ENCODE measurements around the gene CBR1. TPM values are rescaled to one million over a fixed set of nuclear protein-coding genes. Genes with fewer than 3 reads are reported as not detected.
"Not testable (repeated sequence)": the region's sequence is repeated elsewhere in the genome, so short reads cannot be mapped to it uniquely, and the experiment has no call there.

The CBR1 gene
- total RNA-seq, 1 donor from 2014 or later, result 60.0 TPM

GRCh38 chr21:36061445-36061844 lies 8.4 kb upstream of the CBR1 start:
- H3K36me3 Mint-ChIP-seq (ENCODE audit: low read depth), result peaks cover 22% of the 10 kb centered on the region
- no peak for DNase-seq
- peaks cover 1% of the 10 kb centered on the region for H3K27me3 Mint-ChIP-seq
- H3K4me3 Mint-ChIP-seq, result no peak overlapping the region
- H3K27ac Mint-ChIP-seq, result peak overlapping the region; percentile 15
- H3K4me1 Mint-ChIP-seq, result peaks cover 29% of the 10 kb centered on the region
- intact Hi-C loops (cut with micrococcal nuclease), result loop anchor here (10.0 kb wide), 1 partner anchor 323 kb away; the partner anchor contains the start of gene CHAF1B
- H3K9me3 Mint-ChIP-seq, result peaks cover 5% of the 10 kb centered on the region

GRCh38 chr21:36063375-36064084 lies 6.3 kb upstream of the CBR1 start:
- H3K27me3 Mint-ChIP-seq, result peaks cover 1% of the 10 kb centered on the region
- H3K27ac Mint-ChIP-seq, result no peak overlapping the region
- H3K36me3 Mint-ChIP-seq (ENCODE audit: low read depth), result peaks cover 9% of the 10 kb centered on the region
- DNase-seq, result no peak
- H3K9me3 Mint-ChIP-seq, result peaks cover 10% of the 10 kb centered on the region
- no peak overlapping the region for H3K4me3 Mint-ChIP-seq
- H3K4me1 Mint-ChIP-seq, result peaks cover 21% of the 10 kb centered on the region
- intact Hi-C loops (cut with micrococcal nuclease), result loop anchor here (10.0 kb wide), 1 partner anchor 321 kb away; the partner anchor contains the start of gene CHAF1B

- Mint-ChIP-seq H3K36me3 (ENCODE audit: low read depth) (peaks cover 11% of the 10 kb centered on the region), H3K27me3 (peaks cover 1% of the 10 kb centered on the region), H3K4me3 (no peak overlapping the region), H3K27ac (no peak overlapping the region), H3K9me3 (peaks cover 14% of the 10 kb centered on the region), H3K4me1 (peaks cover 21% of the 10 kb centered on the region)
- DNase-seq, result no peak
- intact Hi-C loops (cut with micrococcal nuclease), result loop anchor here (10.0 kb wide), 1 partner anchor 321 kb away; the partner anchor contains the start of gene CHAF1B
Measured at GRCh38 chr21:36064085-36064460, 5.8 kb upstream of the CBR1 start.

GRCh38 chr21:36065497-36066036 lies 4.3 kb upstream of the CBR1 start:
- Mint-ChIP-seq H3K4me1 (peaks cover 24% of the 10 kb centered on the region), H3K36me3 (ENCODE audit: low read depth) (peaks cover 13% of the 10 kb centered on the region), H3K27ac (peak overlapping the region; percentile 43), H3K4me3 (no peak overlapping the region), H3K27me3 (no peaks in the 10 kb centered on the region), H3K9me3 (peaks cover 15% of the 10 kb centered on the region)
- intact Hi-C loops (cut with micrococcal nuclease), result loop anchor here (10.0 kb wide), 1 partner anchor 319 kb away; the partner anchor contains the start of gene CHAF1B
- DNase-seq, result peak; percentile 70

GRCh38 chr21:36068748-36069398 lies 951 bp upstream of the CBR1 start:
- Mint-ChIP-seq H3K9me3 (peaks cover 15% of the 10 kb centered on the region), H3K27me3 (no peaks in the 10 kb centered on the region), H3K36me3 (ENCODE audit: low read depth) (peaks cover 39% of the 10 kb centered on the region), H3K4me1 (peaks cover 34% of the 10 kb centered on the region), H3K4me3 (peak overlapping the region; percentile 93), H3K27ac (no peak overlapping the region)
- peak; percentile 48 for DNase-seq
- intact Hi-C loops (cut with micrococcal nuclease), result loop anchor here (1.0 to 10.0 kb wide), 2 partner anchors 9 to 316 kb away; partner anchors contain the start of genes CHAF1B and SETD4

- peaks cover 35% of the 10 kb centered on the region for H3K4me1 Mint-ChIP-seq
- H3K27me3 Mint-ChIP-seq, result no peaks in the 10 kb centered on the region
- peaks cover 12% of the 10 kb centered on the region for H3K9me3 Mint-ChIP-seq
- H3K27ac Mint-ChIP-seq, result peak overlapping the region; percentile 63
- intact Hi-C loops (cut with micrococcal nuclease), result loop anchor here (1.0 kb wide), 1 partner anchor 8 kb away; no protein-coding TSS in a partner anchor
- H3K4me3 Mint-ChIP-seq, result peak overlapping the region; percentile 93
- H3K36me3 Mint-ChIP-seq (ENCODE audit: low read depth), result peaks cover 43% of the 10 kb centered on the region
- DNase-seq, result peak; percentile 53
Measured at GRCh38 chr21:36070999-36071398, 1.2 kb downstream of the CBR1 start.

GRCh38 chr21:36072453-36073162 lies 2.8 kb downstream of the CBR1 start:
- intact Hi-C loops (cut with micrococcal nuclease), result no loop called here
- Mint-ChIP-seq H3K4me1 (peaks cover 44% of the 10 kb centered on the region), H3K27ac (no peak overlapping the region), H3K9me3 (peaks cover 12% of the 10 kb centered on the region), H3K27me3 (no peaks in the 10 kb centered on the region), H3K36me3 (ENCODE audit: low read depth) (peaks cover 42% of the 10 kb centered on the region), H3K4me3 (peak overlapping the region; percentile 93)
- peak; percentile 51 for DNase-seq

GRCh38 chr21:36073181-36073580 lies 3.4 kb downstream of the CBR1 start:
- no peak overlapping the region for H3K27ac Mint-ChIP-seq
- H3K4me3 Mint-ChIP-seq, result peak overlapping the region; percentile 21
- intact Hi-C loops (cut with micrococcal nuclease), result no loop called here
- H3K4me1 Mint-ChIP-seq, result peaks cover 47% of the 10 kb centered on the region
- DNase-seq, result peak; percentile 46
- peaks cover 8% of the 10 kb centered on the region for H3K9me3 Mint-ChIP-seq
- peaks cover 41% of the 10 kb centered on the region for H3K36me3 Mint-ChIP-seq (ENCODE audit: low read depth)
- H3K27me3 Mint-ChIP-seq, result no peaks in the 10 kb centered on the region

- H3K4me1 Mint-ChIP-seq, result peaks cover 54% of the 10 kb centered on the region
- intact Hi-C loops (cut with micrococcal nuclease), result not testable (repeated sequence)
Measured at GRCh38 chr21:36073911-36074310, 4.1 kb downstream of the CBR1 start.

GRCh38 chr21:36075171-36075570 lies 5.3 kb downstream of the CBR1 start:
- intact Hi-C loops (cut with micrococcal nuclease), result no loop called here
- Mint-ChIP-seq H3K9me3 (peaks cover 15% of the 10 kb centered on the region), H3K27ac (no peak overlapping the region), H3K4me3 (no peak overlapping the region), H3K4me1 (peaks cover 62% of the 10 kb centered on the region), H3K27me3 (no peaks in the 10 kb centered on the region), H3K36me3 (ENCODE audit: low read depth) (peaks cover 38% of the 10 kb centered on the region)
- peak; percentile 53 for DNase-seq

More at GRCh38 chr21:36073911-36074310, 4.1 kb downstream of the CBR1 start:
- not testable (repeated sequence) for H3K27ac Mint-ChIP-seq, H3K27me3 Mint-ChIP-seq, DNase-seq, H3K9me3 Mint-ChIP-seq, H3K4me3 Mint-ChIP-seq
- H3K36me3 Mint-ChIP-seq (ENCODE audit: low read depth), result peaks cover 40% of the 10 kb centered on the region

GRCh38 chr21:36075953-36076352 lies 6.1 kb downstream of the CBR1 start:
- no peak for DNase-seq
- Mint-ChIP-seq H3K36me3 (ENCODE audit: low read depth) (peaks cover 32% of the 10 kb centered on the region), H3K9me3 (peaks cover 15% of the 10 kb centered on the region), H3K27me3 (no peaks in the 10 kb centered on the region), H3K4me3 (peak overlapping the region; percentile 6), H3K4me1 (peaks cover 54% of the 10 kb centered on the region), H3K27ac (peak overlapping the region; percentile 17)
- intact Hi-C loops (cut with micrococcal nuclease), result no loop called here

GRCh38 chr21:36076878-36077655 lies 7.2 kb downstream of the CBR1 start:
- intact Hi-C loops (cut with micrococcal nuclease), result no loop called here

GRCh38 chr21:36077758-36078157 lies 7.9 kb downstream of the CBR1 start:
- Mint-ChIP-seq H3K4me3 (no peak overlapping the region), H3K27ac (no peak overlapping the region), H3K36me3 (ENCODE audit: low read depth) (peaks cover 16% of the 10 kb centered on the region), H3K9me3 (peaks cover 15% of the 10 kb centered on the region), H3K4me1 (peaks cover 38% of the 10 kb centered on the region), H3K27me3 (no peaks in the 10 kb centered on the region)
- no peak for DNase-seq
- intact Hi-C loops (cut with micrococcal nuclease), result loop anchor here (2.0 kb wide), 1 partner anchor 27 kb away; no protein-coding TSS in a partner anchor

More at GRCh38 chr21:36076878-36077655, 7.2 kb downstream of the CBR1 start:
- no peaks in the 10 kb centered on the region for H3K27me3 Mint-ChIP-seq
- H3K27ac Mint-ChIP-seq, result peak overlapping the region; percentile 30
- H3K4me1 Mint-ChIP-seq, result peaks cover 44% of the 10 kb centered on the region
- peak overlapping the region; percentile 16 for H3K4me3 Mint-ChIP-seq
- peaks cover 15% of the 10 kb centered on the region for H3K9me3 Mint-ChIP-seq
- DNase-seq, result peak; percentile 51
- H3K36me3 Mint-ChIP-seq (ENCODE audit: low read depth), result peaks cover 22% of the 10 kb centered on the region
